HAP-1 (cell line): ENCODE measurements around the gene CCDC83.
A peak's percentile ranks its signal among the peaks of the same experiment; 100 is the strongest.
"Not testable (repeated sequence)": the region's sequence is repeated elsewhere in the genome, so short reads cannot be mapped to it uniquely, and the experiment has no call there.

ENCODE experiments used
- DNase-seq, 2 experiments: peaks; one replicate each; pipeline ENCODE4 v3.0.0-alpha.2; 2016 to 2020; ENCODE audit warnings: low spot score in 2 of 2
- H3K27me3 ChIP-seq: fragments of 250-450 bp; sonication (Bioruptor Pico); 2 replicates; pipeline ENCODE4 v1.5.1; 2020; ENCODE audit warnings: low read depth, mild to moderate bottlenecking, moderate library complexity
- H3K36me3 ChIP-seq: fragments of 250-450 bp; sonication (Bioruptor Pico); replicated peaks from 2 replicates; pipeline ENCODE4 v1.5.1; 2020; ENCODE audit warnings: mild to moderate bottlenecking
- H3K4me1 ChIP-seq: fragments of 250-450 bp; sonication (Bioruptor Pico); 2 replicates; pipeline ENCODE4 v1.5.1; 2020; ENCODE audit warnings: mild to moderate bottlenecking
- H3K4me3 ChIP-seq: fragments of 250-450 bp; sonication (Bioruptor Pico); 2 replicates; pipeline ENCODE4 v1.5.1; 2020; ENCODE audit warnings: mild to moderate bottlenecking, moderate library complexity
- H3K9me3 ChIP-seq: fragments of 250-450 bp; sonication (Bioruptor Pico); 2 replicates; pipeline ENCODE4 v1.5.1; 2020; ENCODE audit warnings: mild to moderate bottlenecking, moderate library complexity
- in situ Hi-C: fragments of 300-500 bp; cut with MboI; formaldehyde crosslinking; loops from 3 replicates; pipeline ENCODE4 v1.14.3; 2020; ENCODE audit warnings: low sequenced_read_pairs, inconsistent platforms, mixed read lengths

Gene CCDC83

DNA sequence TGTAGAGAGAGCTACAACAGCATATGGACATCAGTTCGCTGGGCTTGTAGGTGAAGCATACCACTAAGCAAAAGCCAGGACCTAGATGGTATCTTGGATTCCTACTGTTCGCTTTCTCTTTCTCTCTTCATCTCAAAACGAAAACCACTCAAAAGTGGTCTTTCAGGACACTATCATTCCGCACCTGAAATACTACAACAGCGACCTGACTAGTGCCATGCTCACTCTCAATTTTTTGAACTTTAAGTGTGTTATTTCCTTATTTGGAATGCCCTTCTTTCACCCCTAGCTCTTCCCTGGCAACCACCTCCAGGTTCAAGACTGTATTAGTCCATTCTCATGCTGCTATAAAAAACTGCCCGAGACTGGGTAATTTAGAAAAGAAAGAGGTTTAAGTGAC, 59.2 kb downstream of the CCDC83 start:
- H3K9me3 ChIP-seq, result no peaks in the 10 kb centered on the region
- H3K36me3 ChIP-seq, result no peaks in the 10 kb centered on the region
- in situ Hi-C loops, result no loop called here
- no peak overlapping the region for H3K4me3 ChIP-seq
- H3K27me3 ChIP-seq, result peaks cover 11% of the 10 kb centered on the region; the same call in 1 of the 2 replicates
- no peak for DNase-seq
- H3K4me1 ChIP-seq, result peaks cover 7% of the 10 kb centered on the region

DNA sequence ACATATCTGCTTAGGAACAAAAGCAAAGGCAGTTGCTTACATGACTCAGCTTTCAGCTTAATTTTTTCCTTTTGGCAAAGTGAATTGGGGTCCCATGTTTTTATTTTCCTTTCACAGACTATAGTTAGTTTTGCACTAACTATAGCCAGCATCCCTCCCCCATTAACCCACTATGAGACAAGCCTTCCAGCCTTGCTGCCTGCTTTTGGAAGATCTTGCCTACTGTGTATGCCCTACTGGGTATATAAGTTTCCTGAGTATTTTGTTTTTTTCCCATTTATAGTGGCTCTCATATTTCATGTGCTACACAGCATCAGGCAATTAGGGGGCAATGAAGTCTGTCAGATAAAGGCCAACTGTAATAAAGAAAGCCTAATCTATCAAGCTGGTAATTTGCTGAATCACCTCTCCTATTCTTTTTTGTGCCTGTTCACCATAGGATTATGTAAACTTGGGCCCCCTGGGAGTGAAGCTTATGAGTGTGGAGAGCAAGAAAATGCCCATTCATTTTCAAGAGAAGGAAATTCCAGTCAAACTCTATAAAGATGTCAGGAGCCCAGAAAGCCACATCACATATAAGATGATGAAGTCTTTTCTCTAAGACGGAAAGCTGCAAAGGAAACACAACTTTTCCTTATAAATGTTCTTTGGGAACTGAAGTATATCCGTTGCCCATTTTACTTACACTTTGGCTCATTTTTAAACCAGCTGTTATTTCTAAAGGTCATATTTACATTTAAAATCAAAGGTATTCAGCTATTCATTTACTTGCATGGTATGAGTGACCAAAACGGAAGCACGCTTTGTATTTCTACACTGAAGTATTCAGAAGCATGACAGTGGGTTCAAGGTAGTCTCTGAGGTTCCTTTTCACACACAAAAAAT, 64.0 kb downstream of the CCDC83 start:
- Histone ChIP-seq H3K36me3 (no peaks in the 10 kb centered on the region), H3K27me3 (peaks cover 5% of the 10 kb centered on the region; the same call in 1 of the 2 replicates), H3K4me3 (no peak overlapping the region), H3K9me3 (no peaks in the 10 kb centered on the region), H3K4me1 (peaks cover 12% of the 10 kb centered on the region)
- DNase-seq, result peak; percentile 72 to 96
- in situ Hi-C loops, result no loop called here

GRCh38 chr11:85922367-85922766, 67.2 kb downstream of the CCDC83 start:
- DNase-seq, result no peak
- in situ Hi-C loops, result no loop called here
- H3K9me3 ChIP-seq, result no peaks in the 10 kb centered on the region
- H3K36me3 ChIP-seq, result no peaks in the 10 kb centered on the region
- no peak overlapping the region for H3K4me3 ChIP-seq
- H3K27me3 ChIP-seq, result peaks cover 6% of the 10 kb centered on the region; the same call in 1 of the 2 replicates
- H3K4me1 ChIP-seq, result peaks cover 12% of the 10 kb centered on the region

- H3K4me3 ChIP-seq, result no peak overlapping the region
- no peaks in the 10 kb centered on the region for H3K36me3 ChIP-seq
- no peaks in the 10 kb centered on the region for H3K9me3 ChIP-seq
- H3K4me1 ChIP-seq, result peaks cover 12% of the 10 kb centered on the region
- no peak for DNase-seq
- in situ Hi-C loops, result no loop called here
- H3K27me3 ChIP-seq, result peaks cover 5% of the 10 kb centered on the region; the same call in 1 of the 2 replicates
These were observed 68.3 kb downstream of the CCDC83 start for GRCh38 chr11:85923455-85923854.

DNA sequence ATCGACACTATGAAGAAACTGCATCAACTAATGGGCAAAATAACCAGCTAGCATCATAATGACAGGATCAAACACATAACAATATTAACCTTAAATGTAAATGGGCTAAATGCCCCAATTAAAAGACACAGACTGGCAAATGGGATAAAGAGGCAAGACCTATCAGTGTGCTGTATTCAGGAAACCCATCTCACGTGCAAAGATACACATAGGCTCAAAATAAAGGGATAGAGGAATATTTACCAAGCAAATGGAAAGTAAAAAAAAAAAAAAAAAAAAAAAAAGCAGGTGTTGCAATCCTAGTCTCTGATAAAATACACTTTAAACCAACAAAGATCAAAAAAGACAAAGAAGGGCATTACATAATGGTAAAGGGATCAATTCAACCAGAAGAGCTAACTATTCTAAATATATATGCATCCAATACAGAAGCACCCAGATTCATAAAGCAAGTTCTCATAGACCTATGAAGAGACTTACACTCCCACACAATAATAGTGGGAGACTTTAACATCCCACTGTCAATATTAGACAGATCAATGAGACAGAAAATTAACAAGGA, 71.6 kb downstream of the CCDC83 start:
- in situ Hi-C loops, H3K4me1 ChIP-seq, H3K27me3 ChIP-seq, H3K4me3 ChIP-seq, H3K9me3 ChIP-seq, H3K36me3 ChIP-seq, DNase-seq: not testable (repeated sequence)

DNA sequence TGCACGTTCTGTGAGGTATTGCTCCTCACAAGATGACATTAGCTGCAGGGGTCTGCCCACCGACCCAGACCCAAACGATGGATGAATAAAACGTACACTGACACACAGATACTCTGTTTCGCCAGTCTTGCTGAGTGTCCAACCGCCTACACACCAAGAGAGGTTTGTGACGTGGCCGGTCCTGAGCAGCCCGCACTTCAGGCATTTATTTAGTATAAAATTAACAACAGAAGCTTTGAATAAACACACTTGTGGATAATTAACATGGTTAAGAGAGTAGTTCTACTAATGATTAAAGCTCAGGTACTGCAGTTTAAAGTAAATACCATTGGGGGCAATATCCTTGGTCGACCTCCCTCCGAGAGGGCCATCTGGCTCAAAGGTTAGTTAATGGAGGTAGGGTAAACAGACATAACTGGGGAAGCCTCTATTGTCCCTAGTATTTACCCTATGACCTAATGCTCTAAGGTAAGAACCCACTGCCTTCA, 75.7 kb downstream of the CCDC83 start:
- no peaks in the 10 kb centered on the region for H3K4me1 ChIP-seq
- H3K9me3 ChIP-seq, result no peaks in the 10 kb centered on the region
- no peaks in the 10 kb centered on the region for H3K36me3 ChIP-seq
- in situ Hi-C loops, result no loop called here
- 0 out of 2 replicates have a peak, but pooled peaks cover 2% of the 10 kb centered on the region for H3K27me3 ChIP-seq
- no peak for DNase-seq
- no peak overlapping the region for H3K4me3 ChIP-seq

- H3K4me1 ChIP-seq, result no peaks in the 10 kb centered on the region
- H3K9me3 ChIP-seq, result no peaks in the 10 kb centered on the region
- no peaks in the 10 kb centered on the region for H3K27me3 ChIP-seq
- no peak for DNase-seq
- H3K36me3 ChIP-seq, result no peaks in the 10 kb centered on the region
- H3K4me3 ChIP-seq, result no peak overlapping the region
- in situ Hi-C loops, result no loop called here
These were observed 79.5 kb downstream of the CCDC83 start for GRCh38 chr11:85934596-85935169.

DNA sequence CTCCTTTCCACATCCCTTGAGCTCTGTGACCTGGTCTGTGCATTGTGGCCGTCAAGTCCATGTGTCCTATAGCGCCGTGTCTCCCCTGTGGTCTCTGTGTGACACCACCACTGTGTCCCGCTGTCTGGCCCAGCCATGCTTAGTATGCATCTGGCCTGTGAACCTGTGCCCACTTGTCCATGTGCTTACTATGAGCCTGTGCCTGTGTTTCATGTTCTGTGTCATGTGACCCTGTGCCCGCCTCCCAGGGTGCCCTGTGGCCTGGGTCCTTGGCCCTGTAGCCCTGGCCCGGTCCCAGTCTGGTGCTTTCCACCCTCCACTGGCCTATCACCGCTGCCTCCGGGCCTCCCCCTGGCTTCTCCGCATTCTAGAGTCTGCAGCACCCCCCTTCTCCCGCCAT, 80.6 kb downstream of the CCDC83 start:
- no peaks in the 10 kb centered on the region for H3K4me1 ChIP-seq
- no peaks in the 10 kb centered on the region for H3K36me3 ChIP-seq
- DNase-seq, result no peak
- H3K4me3 ChIP-seq, result no peak overlapping the region
- no peaks in the 10 kb centered on the region for H3K27me3 ChIP-seq
- H3K9me3 ChIP-seq, result no peaks in the 10 kb centered on the region
- in situ Hi-C loops, result no loop called here

DNA sequence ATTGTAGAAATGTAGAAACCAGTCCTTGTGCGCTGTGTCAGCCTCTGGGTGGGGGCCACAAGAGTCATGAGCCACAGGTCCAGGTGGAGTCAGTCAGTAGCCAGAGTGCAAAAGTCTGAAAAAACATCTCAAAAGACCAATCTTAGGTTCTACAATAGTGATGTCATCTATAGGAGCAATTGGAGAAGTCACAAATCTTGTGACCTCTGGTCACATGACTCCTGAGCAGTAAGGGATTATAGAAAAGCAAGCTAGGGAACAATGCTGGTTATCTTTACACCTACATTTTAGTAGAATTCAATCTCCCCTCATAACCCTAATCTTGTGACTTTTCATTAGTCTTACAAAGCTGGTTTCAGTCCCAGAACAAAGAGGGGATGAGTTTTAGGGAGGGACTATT, 82.7 kb downstream of the CCDC83 start:
- no peaks in the 10 kb centered on the region for H3K27me3 ChIP-seq
- H3K9me3 ChIP-seq, result no peaks in the 10 kb centered on the region
- no peak for DNase-seq
- no peaks in the 10 kb centered on the region for H3K4me1 ChIP-seq
- in situ Hi-C loops, result no loop called here
- H3K36me3 ChIP-seq, result no peaks in the 10 kb centered on the region
- no peak overlapping the region for H3K4me3 ChIP-seq

- no peaks in the 10 kb centered on the region for H3K36me3 ChIP-seq
- in situ Hi-C loops, result no loop called here
- no peaks in the 10 kb centered on the region for H3K27me3 ChIP-seq
- H3K4me3 ChIP-seq, result no peak overlapping the region
- no peaks in the 10 kb centered on the region for H3K9me3 ChIP-seq
- no peak for DNase-seq
- H3K4me1 ChIP-seq, result no peaks in the 10 kb centered on the region
These were observed 84.2 kb downstream of the CCDC83 start for GRCh38 chr11:85939099-85940015.

DNA sequence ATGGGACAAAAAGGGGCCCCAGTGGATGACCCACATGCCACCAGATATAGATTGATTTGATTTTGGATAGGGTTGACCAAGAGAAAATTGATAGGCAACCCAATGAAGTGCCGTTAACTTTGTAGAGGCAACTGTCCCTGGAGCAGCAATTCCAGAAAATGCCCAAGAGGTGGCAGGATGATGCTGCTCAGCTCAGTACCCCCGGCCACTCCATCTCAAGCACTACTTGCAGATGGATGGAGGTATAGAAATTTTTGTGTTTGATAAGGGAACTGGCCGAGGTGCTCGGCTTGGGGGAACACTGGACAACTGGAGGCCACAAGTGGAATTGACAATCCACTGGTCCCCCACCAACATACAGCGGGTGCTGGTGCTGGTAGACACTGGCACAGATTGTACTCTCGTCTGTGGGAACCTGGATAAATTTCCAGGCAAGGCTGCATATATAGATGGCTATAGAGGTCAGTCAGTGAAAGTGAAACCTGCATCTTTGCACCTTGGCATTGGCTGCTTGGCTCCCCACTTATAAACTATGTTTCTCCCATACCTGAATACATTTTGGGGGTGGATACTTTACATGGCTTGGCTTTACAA, 86.3 kb downstream of the CCDC83 start:
- H3K36me3 ChIP-seq, result no peaks in the 10 kb centered on the region
- DNase-seq, result peak; percentile 54 to 70
- peaks cover 3% of the 10 kb centered on the region; the same call in 1 of the 2 replicates for H3K9me3 ChIP-seq
- no peak overlapping the region for H3K4me3 ChIP-seq
- in situ Hi-C loops, result no loop called here
- H3K27me3 ChIP-seq, result no peaks in the 10 kb centered on the region
- H3K4me1 ChIP-seq, result no peaks in the 10 kb centered on the region

DNA sequence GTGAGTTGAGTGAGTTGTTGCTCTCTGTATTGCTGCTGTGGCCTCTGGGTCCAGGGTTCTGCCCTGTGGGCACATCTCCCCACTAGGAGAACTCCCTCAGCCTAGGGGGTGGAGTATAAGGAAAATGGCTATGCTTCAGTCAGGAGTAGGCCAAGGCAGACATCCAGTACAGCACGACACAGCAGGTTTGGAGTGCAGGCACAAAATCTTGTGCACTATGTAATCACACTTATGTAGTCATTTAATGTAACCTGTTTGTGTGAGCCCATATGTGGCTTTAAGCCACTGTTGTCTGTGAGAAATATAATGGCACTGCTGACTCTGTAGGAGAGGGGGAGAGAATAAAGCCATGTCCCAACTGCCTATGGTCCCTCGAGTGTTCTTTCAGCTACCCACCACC, 90.1 kb downstream of the CCDC83 start:
- no peak for DNase-seq
- Histone ChIP-seq H3K36me3 (no peaks in the 10 kb centered on the region), H3K9me3 (peaks cover 3% of the 10 kb centered on the region; the same call in 1 of the 2 replicates), H3K4me1 (no peaks in the 10 kb centered on the region), H3K4me3 (no peak overlapping the region), H3K27me3 (no peaks in the 10 kb centered on the region)
- in situ Hi-C loops, result no loop called here

DNA sequence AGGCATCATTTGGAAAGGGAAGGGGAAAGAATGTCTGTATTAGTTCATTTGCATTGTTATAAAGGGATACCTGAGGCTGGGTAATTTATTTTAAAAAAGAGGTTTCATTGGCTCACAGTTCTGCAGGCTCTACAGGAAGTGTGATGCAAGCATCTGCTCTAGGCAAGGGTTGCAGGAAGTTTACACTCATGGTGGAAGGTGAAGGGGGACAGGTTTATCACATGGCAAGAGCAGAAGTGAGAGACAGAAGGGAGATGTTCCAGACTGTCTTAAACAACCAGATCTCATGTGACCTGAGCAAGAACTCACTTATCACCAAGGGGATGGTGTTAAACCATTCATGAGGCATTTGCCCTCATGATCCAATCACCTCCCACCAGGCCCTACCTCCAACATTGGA, 90.6 kb downstream of the CCDC83 start:
- H3K9me3 ChIP-seq, result peaks cover 3% of the 10 kb centered on the region; the same call in 1 of the 2 replicates
- no peaks in the 10 kb centered on the region for H3K36me3 ChIP-seq
- H3K27me3 ChIP-seq, result no peaks in the 10 kb centered on the region
- H3K4me3 ChIP-seq, result no peak overlapping the region
- DNase-seq, result no peak
- no peaks in the 10 kb centered on the region for H3K4me1 ChIP-seq
- in situ Hi-C loops, result no loop called here
